NCI-H2107 treated with DMSO at 0.1 percent for 48 hours (cell line): ENCODE results near the gene TRMT44.

Source experiments
- DNase-seq: peaks from one replicate; lab custom pipeline; 2025; ENCODE audit not compliant: unreplicated experiment; lab: John Stamatoyannopoulos, UW

TRMT44 gene

DNA sequence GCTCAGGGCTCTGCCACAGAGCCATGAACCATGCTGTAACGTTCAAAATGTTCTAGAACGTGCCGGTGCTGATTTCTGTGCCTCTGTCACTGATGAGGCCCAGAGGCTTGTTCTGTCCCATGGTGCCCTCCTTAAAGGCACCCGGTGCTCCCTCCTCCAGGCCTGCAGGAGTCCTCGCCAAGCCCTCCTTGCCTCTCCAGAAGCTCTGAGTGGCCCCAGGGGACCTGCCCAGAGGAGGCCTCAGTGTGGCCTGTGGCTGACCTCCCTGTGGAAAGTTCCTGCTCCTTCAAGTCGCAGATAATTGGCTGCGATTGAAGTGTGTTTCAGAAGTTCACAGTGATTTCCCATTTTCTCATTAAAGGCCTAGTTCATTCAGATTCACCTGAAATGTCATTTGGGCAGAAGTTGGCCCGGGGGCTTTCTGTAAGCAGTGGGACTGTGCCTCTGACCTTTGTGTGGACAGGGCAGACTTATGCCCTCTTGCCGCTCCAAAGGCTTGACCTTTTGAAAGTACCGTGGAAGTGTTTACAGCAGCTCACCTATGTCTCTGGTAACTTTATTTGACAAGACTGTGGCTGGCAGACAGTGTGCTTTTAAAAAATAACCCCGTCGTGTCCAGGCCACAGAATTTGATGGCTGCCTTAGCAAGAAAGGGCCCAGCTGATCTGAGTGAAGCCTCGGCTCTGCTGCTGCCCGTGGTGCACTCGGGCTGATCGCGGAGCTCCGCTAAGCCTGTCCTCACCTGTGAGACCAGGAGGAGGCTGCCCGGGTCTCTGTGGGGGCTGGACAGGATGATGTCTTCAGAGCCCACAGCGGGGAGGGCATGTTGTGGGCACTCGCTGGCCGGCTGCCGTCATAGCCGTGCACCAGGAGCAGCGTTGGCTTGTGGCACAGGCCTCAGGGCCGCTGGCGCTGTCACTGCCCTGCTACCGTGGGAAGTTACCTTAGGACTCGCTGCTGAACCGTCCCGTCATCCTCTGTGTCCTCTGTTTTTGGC, 25.3 kb downstream of the TRMT44 start:
- DNase-seq = no peak

DNA sequence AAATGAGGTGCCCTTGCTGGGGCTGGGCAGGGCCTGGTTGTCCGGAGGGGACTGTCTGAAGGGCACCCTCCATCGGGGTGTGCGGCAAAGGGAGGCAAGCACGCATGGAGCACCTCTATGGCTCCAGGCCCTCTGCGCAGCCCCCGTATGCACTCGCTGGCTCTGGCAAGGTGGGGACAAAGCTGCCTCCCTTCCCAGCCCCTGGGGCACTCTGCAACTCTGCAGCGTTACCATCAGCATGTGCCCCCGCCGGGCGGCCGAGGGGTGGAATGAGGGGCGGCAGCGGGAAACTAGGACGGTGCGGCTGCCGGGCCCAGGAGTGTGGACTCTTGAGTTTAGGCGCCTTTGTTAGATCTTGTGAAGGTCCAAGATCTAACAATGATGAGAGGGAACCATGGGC, 26.4 kb downstream of the TRMT44 start:
- DNase-seq = no peak

DNA sequence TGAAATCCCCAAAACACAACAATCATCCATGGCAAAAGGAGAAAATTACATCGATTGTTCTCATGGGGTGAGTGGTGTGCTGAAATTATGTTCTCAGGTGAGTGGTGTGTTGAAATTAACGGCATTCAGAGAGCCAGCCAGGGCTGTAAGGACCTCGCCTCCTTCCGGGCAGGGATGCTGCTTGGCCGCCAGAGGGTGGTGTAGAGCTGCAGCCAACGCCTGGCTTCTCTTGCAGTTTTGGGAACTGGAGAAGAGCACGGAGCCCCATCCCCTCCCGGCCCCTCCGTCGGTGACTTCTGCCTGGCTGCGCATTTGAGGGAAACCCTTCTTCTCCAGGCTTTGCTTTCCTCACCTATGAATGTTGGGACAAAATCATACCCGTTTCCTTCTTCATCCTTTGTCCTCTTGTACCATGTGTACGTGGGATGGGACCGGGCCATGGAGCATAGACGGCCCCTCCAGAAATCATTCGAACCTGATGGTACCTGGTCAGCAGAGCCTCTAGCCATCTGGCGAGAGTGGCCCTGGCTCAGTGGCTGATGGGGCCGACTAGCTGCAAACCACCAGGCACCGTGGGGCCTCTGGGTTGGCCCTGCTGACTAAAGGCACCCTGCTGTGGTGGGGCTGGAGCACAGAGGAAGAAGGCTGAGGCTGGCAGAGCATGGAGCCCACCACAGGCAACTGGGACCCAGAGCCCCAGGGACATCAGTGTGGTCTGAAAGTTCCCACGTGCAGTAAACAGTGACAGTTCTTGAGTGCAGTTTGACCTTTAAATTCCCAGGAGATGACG, 28.4 kb downstream of the TRMT44 start:
- DNase-seq = no peak

DNA sequence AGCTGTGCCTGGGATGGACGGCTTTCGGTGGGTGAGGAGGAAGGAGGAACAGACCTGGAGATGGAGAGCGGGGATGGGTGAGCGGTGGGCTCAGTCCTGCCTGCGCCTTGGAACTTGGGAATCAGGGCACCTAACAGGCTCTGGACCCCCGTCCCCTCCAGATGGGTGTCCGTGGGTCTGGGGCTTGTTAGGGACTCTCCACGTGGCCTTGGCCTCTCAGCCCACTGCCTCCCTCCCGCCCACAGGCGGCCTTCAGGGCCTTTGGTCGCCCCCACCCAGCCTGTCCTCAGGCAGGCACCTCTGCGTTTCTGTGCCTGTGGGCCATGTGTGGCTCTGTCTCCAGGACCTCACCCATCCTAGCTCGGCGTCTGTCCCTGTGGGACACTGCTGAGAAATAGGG, 29.0 kb downstream of the TRMT44 start:
- DNase-seq = no peak

DNA sequence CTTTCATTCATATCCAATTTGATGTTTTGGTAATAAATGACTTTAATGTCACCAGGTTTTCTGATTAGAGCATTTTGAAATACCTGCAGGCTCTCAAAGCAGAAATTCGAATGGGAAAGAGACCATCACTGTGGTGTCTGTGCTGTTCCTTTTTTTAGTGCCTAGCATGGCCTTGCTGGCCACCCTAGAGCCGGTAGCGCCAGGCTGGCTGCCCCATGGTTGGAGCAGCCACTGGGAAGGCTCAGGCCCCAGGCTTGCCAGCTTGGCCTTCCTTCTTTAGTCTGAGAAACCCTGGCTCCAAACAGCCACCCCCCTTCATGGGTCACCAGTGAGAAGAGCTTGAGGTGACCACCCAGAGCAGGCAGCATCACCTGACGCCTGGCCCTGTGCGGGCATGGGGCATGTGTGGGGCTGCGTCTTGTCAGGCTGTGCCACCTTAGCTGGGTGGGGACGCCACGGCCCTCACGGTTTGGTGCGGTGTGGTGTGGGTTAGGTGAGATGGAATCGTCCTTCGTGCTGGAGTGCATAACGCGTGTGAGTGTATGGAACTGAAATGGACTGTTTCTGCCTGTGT, 30.0 kb downstream of the TRMT44 start:
- no peak for DNase-seq

DNA sequence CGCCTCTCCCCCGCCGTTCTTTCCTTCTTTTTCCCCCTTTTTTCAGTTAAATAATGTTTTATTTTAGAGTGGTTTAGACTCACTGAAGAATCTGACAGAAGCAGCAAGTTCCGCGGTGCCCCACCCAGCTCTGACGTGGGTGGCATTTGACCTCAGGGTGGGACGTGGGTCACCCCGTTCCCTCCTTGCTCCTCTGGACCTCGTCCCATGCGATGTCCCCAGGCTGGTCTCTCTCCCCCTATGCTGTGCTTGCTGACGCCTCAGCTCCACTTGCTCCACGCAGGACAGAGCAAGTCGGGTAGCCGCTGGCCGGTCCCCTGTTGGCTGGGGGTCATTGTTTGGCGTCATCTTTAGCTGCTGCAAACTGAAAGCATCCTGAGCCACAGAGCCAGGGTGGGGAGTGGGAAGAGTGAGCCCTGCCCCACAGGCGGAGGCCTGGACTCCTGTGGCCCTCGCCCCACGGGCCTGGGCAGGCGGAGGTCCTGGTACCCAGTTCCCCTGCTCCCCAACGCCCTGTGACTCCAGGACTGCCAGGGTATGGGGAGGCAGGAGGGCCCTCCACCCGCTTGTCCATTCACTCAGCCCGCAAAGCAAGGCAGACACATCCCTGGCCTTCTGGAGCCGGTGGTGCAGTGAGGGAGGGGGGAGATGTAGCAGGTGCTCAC, 30.8 kb downstream of the TRMT44 start:
- DNase-seq = no peak

DNA sequence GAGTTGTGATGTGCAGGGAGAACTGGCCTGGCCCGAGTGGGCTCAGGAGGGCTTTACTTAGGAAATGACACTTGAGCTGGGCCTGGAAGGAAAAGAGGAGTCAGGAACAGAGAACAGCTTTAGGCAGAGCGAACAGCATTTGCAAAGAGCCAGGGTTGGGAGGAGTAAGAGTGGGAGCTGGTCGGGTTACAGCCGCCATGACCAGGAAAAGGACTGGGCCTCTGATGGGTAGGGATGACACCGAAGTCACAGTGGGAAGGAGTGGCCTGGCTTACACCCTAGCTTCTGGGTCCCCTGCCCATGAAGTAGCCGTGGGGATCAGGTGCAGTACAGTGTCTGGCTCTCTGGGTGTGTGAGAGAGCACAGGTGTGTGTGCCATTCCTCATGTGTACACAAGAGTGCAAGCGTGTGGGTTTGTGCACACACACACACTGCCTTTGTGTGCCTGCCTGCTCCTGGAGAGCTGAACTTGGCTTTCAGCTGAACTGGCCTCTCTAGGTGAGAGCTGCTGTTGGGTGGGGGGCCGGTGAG, 31.6 kb downstream of the TRMT44 start:
- no peak for DNase-seq

DNA sequence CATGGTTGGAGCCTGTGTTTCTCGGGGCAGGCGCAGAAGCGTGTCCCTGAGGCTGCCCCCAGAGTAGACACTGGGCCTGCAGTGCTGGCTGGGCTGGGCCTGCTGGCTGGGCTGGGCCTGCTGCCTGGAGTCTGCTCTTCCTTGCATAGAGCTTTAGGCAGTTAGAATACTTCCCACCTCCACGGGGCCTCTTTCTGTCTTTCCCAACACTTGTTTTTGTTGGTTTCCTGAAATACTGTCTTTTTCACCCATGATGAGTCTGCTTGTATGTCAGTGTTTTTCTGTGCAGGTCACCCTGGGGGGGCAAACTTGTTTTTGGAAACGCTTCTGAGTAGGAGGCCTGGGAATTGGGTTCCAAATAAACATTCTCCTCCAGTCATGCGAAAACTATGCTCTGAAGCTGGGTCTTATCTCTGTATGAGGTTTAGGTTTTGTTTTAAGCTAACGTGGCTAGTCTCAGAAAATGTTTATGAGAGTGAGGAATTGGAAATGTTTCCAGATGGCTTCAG, 32.2 kb downstream of the TRMT44 start:
- DNase-seq = no peak

DNA sequence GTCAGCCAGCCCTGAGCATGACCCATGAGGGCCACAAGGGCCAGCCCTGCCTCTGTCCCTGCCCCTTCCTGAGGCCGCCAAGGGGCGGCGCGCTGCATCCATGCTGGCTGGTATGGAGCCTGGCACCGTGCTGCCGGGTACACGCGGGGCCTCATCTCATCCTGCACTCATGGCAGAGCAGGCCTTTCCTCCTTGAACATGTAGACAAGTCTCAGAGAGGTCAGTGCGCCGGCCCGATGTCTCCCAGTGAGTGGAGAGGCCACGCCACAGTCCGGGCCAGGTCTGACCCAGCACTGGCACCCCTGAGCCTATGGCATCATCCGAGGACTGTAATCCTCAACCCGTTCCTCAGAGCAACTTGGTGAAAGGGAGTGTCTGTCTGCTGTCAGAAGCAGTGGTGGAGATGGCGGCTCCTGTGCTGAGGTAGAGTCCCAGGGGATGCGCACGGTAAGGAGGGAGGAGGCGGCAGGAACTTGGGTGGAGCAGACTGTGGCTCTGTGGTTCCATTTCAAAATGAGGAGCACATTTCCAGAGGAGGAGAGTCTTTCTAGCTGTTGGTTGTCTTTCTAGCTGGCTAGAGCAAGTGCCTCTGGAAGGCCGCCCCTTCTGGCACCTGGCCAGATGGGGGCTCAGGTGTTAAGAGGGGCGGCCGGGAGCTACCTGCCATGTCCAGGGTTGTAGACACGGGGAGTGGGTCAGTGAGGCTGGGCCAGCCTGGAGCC, 32.8 kb downstream of the TRMT44 start:
- DNase-seq = no peak

DNA sequence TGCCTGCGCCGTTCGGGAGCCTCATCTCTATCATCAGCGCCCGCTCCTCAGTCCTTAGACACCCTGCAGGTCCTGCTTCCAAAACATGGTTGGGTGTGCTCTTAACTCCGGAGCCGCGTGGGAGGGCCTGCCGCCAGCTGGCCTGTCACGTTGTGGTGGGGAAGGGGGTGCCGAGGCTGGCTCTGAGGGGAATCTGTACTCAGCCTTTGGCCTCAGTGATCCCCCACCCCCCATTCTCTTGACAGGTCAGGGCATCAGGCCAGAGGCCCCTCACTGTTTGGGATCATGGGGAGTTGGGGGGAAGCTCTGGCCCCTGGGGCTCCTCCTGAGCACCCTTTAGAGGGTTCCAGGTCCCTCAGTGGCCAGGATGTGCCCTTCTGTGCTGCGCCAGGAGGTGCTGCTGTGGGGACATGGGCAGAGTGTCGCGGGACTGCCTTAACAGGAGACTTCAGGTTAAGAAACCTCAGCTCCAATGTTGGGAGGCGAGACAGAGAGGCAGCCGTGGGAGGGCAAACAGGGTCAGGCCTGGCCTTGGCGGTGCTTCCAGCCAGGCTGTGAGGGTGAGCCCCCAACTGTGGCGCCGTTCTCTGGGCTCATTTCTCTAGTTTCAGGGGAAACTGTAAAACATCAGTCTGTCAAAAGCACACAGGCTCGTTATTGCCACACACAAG, 33.5 kb downstream of the TRMT44 start:
- DNase-seq = no peak

DNA sequence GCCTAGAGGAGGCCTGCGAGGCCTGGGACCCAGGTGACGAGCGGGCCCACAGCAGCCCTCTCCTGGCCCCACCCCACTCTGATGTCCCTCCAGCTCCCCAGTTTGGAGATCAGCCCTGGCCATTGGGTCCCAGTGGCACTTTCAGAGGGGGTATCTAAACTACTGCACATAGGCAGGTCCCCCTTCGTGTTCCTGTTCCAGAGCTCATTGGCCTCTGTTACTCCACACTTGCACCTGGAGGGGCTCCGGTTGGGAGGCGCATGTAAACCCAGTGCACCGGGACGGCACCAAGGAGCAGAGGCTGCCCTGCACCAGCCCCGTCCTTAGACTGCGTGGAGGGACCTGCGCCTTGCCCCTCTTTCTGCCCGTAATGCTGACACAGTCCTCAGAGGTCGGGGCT, 34.3 kb downstream of the TRMT44 start:
- DNase-seq = no peak

DNA sequence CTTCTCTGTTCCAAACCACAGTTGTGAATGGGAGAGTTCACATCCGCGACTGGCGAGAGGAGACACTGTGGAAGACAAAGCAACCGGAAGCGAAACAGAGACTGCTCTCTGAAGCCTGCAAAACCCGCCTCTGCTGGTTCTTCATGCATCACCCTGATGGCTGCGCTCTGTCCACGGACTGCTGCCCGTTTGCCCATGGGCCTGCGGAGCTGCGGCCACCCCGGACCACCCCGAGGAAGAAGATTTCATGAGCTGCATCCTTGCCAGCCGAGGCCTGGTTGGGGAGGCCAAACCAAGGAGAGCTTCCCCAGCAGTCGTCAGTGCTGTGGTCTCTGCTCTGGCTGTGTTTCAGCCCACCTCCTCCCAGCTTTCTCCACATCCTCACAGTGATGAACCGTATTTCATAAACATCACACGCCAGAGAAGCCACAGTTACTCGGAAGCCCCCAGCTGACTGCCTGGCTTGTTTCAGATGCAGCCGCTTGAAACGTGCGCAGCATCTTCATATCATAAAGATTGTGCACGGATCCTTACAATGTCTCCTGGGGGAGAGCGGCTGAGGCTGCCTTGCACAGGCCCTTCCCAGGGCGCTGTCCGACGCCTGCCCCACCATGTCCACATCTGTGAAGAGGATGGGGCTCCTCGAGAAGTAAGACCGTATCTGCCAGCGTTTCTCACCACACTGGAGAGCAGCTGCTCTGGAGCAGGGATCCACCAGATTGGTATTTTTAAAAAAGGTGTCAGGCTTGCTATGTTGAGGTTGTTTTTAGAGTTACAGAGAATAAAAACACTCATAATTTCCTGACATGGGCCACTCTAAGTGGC, 35.4 kb downstream of the TRMT44 start:
- no peak for DNase-seq

DNA sequence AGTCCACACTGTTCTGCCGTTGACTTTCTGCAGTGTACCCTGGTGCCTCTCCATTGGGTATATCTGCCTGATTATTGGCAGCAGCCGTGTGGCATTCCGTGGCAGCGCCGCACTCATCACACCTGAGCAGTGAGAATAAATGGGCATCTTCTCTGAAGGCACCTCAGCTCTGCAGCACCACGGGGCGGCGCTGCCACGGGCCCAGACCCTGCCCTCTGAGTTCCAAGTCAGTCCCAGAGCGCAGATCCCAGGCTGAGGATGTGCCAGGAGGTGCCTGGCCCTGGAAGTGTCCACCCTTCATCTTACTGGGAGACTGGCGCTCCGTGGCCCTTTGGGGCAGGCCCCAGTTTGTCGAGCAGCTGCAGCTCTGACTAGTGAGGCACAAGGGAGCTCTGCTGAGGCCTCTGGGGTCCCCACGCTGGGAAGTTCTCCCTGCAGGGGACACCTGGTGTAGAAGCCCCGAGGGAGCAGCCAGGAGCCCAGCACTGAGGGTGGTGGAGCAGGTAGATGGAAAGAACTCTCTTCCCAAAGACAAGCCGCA, 36.6 kb downstream of the TRMT44 start:
- DNase-seq = no peak

DNA sequence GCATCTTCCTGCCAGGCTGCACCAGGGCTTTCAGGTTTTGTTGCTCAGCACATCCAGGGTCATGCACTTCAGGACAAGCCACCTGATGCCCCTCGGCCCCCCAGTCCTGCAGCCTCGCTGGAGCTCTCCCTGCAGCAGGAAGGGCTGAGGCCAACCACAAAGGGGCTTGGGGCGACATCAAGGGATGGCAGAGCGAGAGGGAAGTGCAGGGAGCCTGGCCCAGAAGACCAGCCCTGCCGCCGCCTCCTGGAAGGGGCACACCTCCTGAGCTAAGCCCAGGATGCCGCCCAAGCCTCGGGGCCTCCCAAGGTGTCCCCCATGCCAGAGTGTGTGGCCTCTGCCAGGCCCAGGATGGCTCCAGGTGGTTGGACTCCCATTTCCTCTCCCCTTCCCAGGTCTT, 37.1 kb downstream of the TRMT44 start:
- no peak for DNase-seq

DNA sequence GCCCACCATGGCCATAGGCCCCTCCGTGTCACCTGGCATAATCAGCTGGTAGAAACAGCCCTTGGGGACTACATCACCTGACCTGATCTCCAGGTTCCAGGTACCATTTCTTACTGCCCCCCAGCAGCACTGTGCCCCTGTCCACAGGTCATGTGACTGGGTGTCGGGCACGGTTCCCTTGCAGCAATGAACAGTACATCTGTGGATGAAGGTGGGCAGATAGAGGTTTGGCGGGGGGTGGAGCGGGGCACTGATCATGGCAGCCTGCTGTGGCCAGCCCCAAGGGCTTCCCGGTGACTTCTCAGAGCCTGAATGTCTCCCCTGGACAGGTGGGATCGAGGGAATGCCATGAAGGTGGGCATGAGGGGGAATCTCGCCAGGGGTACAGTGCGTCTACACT, 37.8 kb downstream of the TRMT44 start:
- no peak for DNase-seq

DNA sequence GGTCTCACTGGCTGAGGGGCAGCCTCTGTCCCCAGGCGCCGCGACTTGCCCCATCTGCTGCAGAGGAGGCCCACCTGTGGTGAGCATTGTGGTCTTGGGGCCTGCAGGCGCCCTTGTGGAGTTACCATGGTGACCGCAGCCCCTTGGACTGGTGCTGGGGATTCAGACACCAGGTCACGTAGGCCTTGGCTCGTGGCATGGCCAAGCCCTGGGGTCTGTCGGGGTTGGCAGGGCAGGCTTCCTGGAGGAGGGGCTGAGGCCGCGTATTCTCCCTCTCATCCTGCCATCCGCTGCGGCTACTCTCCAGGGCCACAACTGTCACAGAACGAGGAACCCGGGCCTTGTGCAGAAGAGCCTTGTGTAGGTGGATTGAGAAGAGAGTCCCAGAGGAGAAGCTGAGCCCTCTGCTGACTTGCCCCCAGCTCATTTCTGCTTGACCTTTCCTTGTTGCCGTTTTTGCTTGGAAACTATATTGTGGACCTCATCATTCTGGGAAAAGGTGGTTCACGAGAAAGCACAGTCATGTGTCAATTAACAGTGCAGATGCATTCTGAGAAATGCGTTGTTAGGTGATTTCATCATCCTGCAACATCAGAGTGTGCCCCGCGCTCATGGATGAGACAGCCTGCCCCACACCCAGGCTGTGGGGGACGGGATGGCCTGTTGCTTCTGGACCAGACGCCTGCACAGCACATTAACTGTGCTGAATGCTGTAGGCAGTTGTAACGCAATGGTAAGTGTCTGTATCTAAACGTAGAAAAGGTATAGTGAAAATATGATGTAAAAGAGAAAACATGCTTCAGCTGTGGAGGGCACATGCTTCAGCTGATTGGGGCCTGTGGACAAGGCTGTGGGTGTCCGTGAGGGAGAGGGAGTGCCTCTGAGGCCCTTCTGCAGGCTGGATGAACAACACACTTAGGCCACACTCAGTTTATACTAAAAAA, 38.5 kb downstream of the TRMT44 start:
- DNase-seq = no peak

DNA sequence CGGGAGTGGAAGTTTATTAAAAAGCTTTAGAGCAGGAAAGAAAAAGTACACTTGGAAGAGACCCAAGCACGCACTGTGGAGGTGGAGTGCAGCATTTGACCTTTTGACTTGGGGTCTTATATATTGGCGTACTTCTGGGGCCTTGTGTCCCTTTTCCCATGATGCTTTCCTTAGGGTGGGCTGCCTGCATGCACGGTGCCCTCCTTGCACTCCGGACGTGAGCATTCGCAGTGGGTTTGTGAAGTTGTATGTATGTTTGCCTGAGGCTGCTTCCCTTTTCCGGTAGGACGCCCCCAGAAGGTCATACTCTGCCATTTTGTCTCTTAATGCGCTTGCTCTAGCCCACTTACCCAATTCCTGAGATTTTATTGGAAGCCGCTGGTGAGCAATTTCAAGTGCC, 39.6 kb downstream of the TRMT44 start:
- no peak for DNase-seq
